OCI-LY7 (cell line): Measurements from ENCODE around the gene STK10. TPM values are rescaled to one million over a fixed set of nuclear protein-coding genes. Genes with fewer than 3 reads are reported as not detected.

Experiments
- BruUV-seq: library from RNA; stranded (reverse); fragments of 400-500 nt; replicated peaks from 2 replicates; lab custom pipeline; 2021; lab: Mats Ljungman, UMichigan
- CTCF ChIA-PET: fragments of 300-600 bp; sonication (Branson Sonifier 250); formaldehyde crosslinking; loops from one replicate; lab custom pipeline; 2022; ENCODE audit warnings: antibody characterized with exemption; ENCODE audit not compliant: unreplicated experiment; lab: Charles Lee
- POLR2A ChIA-PET: fragments of 300-600 bp; sonication (Branson Sonifier 250); formaldehyde crosslinking; loops from one replicate; lab custom pipeline; 2022; ENCODE audit warnings: antibody characterized with exemption; lab: Charles Lee
- DNase-seq: peaks from one replicate; pipeline ENCODE4 v3.0.0-alpha.2; 2015; ENCODE audit warnings: low spot score
- H2AFZ ChIP-seq: fragments of 200-600 bp; sonication (generic), shearing (Covaris generic); 2 replicates; pipeline ENCODE4 v1.6.1; 2014; ENCODE audit warnings: mild to moderate bottlenecking, antibody characterized with exemption, low read length, moderate library complexity
- H3K27ac ChIP-seq: fragments of 200-600 bp; sonication (generic); 2 replicates; pipeline ENCODE4 v1.5.1; 2014; ENCODE audit warnings: mixed run types, low read depth, mild to moderate bottlenecking, moderate library complexity, low read length, inconsistent platforms; ENCODE audit not compliant: poor library complexity, severe bottlenecking
- H3K36me3 ChIP-seq: fragments of 200-600 bp; sonication (generic); 2 replicates; pipeline ENCODE4 v1.6.1; 2014; ENCODE audit warnings: mild to moderate bottlenecking, antibody characterized with exemption, low read length, moderate library complexity, mixed read lengths; ENCODE audit not compliant: insufficient read depth
- H3K4me1 ChIP-seq: fragments of 200-600 bp; sonication (generic); 2 replicates; pipeline ENCODE4 v1.5.1; 2014; ENCODE audit warnings: mild to moderate bottlenecking, low read length; ENCODE audit not compliant: insufficient read depth, poor library complexity, severe bottlenecking
- H3K4me2 ChIP-seq: fragments of 200-600 bp; sonication (generic); 2 replicates; pipeline ENCODE4 v1.6.1; 2014; ENCODE audit warnings: mild to moderate bottlenecking, low read length
- H3K4me3 ChIP-seq: fragments of 200-600 bp; sonication (generic); 2 replicates; pipeline ENCODE4 v1.5.1; 2014; ENCODE audit warnings: mild to moderate bottlenecking, low read depth, low read length; ENCODE audit not compliant: poor library complexity, severe bottlenecking
- H3K79me2 ChIP-seq: fragments of 200-600 bp; sonication (generic); 2 replicates; pipeline ENCODE4 v1.6.1; 2016; ENCODE audit warnings: low read depth, mild to moderate bottlenecking, low read length, moderate library complexity, mixed read lengths; ENCODE audit not compliant: insufficient read depth
- H3K9me2 ChIP-seq: fragments of 200-600 bp; sonication (generic); 2 replicates; pipeline ENCODE4 v1.6.1; 2016; ENCODE audit warnings: mild to moderate bottlenecking, low read length, mixed read lengths; ENCODE audit not compliant: insufficient read depth
- H3K9me3 ChIP-seq: fragments of 200-600 bp; sonication (generic); 2 replicates; pipeline ENCODE4 v1.6.1; 2014; ENCODE audit warnings: mild to moderate bottlenecking, mixed run types, low read length, mixed read lengths
- H4K20me1 ChIP-seq: fragments of 200-600 bp; sonication (generic); 2 replicates; pipeline ENCODE4 v1.6.1; 2014; ENCODE audit warnings: mild to moderate bottlenecking, antibody characterized with exemption, low read length, moderate library complexity, mixed read lengths; ENCODE audit not compliant: insufficient read depth
- EZH2phosphoT487 ChIP-seq: fragments of 200-600 bp; sonication (generic); IDR thresholded peaks from 2 replicates; pipeline ENCODE4 v1.6.1; 2018; ENCODE audit warnings: low read depth, borderline replicate concordance, mild to moderate bottlenecking, mixed run types, antibody characterized with exemption, low read length, moderate library complexity, mixed read lengths
- intact Hi-C: fragments of 100-400 bp; cut with micrococcal nuclease; formaldehyde crosslinking; loops from one replicate; pipeline ENCODE4 v1.10.0; 2022; ENCODE audit not compliant: unreplicated experiment
- total RNA-seq, 2 experiments: library from RNA; depleted of rRNA in 1 of 2; stranded (reverse); fragments of >200 nt in 1 of 2; shearing (Covaris generic) in 1 of 2; gene quantifications; 2 replicates each; pipeline ENCODE4 v1.2.3, GENCODE V29; 2014 to 2022
- TF ChIP-seq, protein P1 (sequence below): fragments of 200-600 bp; sonication (generic); conservative IDR thresholded peaks from 2 replicates; pipeline ENCODE4 v1.5.1; 2014; ENCODE audit warnings: mild to moderate bottlenecking, antibody characterized with exemption, low read length, moderate library complexity, mixed read lengths

Gene STK10
- total RNA-seq, 2 experiments from 2014 or later = 53.7 to 89.7 TPM

- H3K79me2 ChIP-seq = no peaks in the 10 kb centered on the region
- no peaks in the 10 kb centered on the region for H3K4me1 ChIP-seq
- no peak overlapping the region for H3K27ac ChIP-seq
- H3K9me3 ChIP-seq = no peaks in the 10 kb centered on the region
- no peak overlapping the region for H2AFZ ChIP-seq
- peaks cover 28% of the 10 kb centered on the region; the same call in 1 of the 2 replicates for H3K36me3 ChIP-seq
- no TSS peak for BruUV-seq
- no peak overlapping the region for H3K4me3 ChIP-seq
- no peaks in the 10 kb centered on the region for H4K20me1 ChIP-seq
- ChIA-PET POLR2A (interaction anchor here (0.5 to 1.6 kb wide), 2 partner anchors 18 to 92 kb away, joined by 3 to 4 read pairs; no protein-coding TSS in a partner anchor), CTCF (no interaction called here)
- H3K4me2 ChIP-seq = no peak overlapping the region
- intact Hi-C loops = no loop called here
- no peak for TF ChIP-seq EZH2phosphoT487
- TF ChIP-seq, protein P1, sequence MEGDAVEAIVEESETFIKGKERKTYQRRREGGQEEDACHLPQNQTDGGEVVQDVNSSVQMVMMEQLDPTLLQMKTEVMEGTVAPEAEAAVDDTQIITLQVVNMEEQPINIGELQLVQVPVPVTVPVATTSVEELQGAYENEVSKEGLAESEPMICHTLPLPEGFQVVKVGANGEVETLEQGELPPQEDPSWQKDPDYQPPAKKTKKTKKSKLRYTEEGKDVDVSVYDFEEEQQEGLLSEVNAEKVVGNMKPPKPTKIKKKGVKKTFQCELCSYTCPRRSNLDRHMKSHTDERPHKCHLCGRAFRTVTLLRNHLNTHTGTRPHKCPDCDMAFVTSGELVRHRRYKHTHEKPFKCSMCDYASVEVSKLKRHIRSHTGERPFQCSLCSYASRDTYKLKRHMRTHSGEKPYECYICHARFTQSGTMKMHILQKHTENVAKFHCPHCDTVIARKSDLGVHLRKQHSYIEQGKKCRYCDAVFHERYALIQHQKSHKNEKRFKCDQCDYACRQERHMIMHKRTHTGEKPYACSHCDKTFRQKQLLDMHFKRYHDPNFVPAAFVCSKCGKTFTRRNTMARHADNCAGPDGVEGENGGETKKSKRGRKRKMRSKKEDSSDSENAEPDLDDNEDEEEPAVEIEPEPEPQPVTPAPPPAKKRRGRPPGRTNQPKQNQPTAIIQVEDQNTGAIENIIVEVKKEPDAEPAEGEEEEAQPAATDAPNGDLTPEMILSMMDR = no peak
- H3K9me2 ChIP-seq = no peaks in the 10 kb centered on the region
- DNase-seq = no peak
Measured at GRCh38 chr5:172096207-172096940, 91.7 kb downstream of the STK10 start.

- no peaks in the 10 kb centered on the region for H3K9me2 ChIP-seq
- H3K27ac ChIP-seq = no peak overlapping the region
- no peaks in the 10 kb centered on the region for H4K20me1 ChIP-seq
- no peak overlapping the region for H3K4me3 ChIP-seq
- ChIA-PET POLR2A (interaction anchor here (0.5 to 1.6 kb wide), 4 partner anchors 17 to 197 kb away, joined by 3 to 4 read pairs (median 3); no protein-coding TSS in a partner anchor), CTCF (no interaction called here)
- no peak for TF ChIP-seq EZH2phosphoT487
- TF ChIP-seq, protein P1 = 0 out of 2 replicates have a peak, but pooled peaks have one; percentile 10
- H3K4me1 ChIP-seq = no peaks in the 10 kb centered on the region
- H3K36me3 ChIP-seq = peaks cover 28% of the 10 kb centered on the region; the same call in 1 of the 2 replicates
- BruUV-seq = no TSS peak
- no peak for DNase-seq
- H3K4me2 ChIP-seq = no peak overlapping the region
- H3K79me2 ChIP-seq = no peaks in the 10 kb centered on the region
- no peaks in the 10 kb centered on the region for H3K9me3 ChIP-seq
- no peak overlapping the region for H2AFZ ChIP-seq
- intact Hi-C loops = no loop called here
Measured at GRCh38 chr5:172095368-172096206, 92.4 kb downstream of the STK10 start.
